HepG2 (cell line): ENCODE measurements around the gene RAB40A.

Source experiments
- GABPA ChIP-seq, 2 experiments: IDR thresholded peaks; 2 replicates each; pipeline ENCODE4 v1.6.1; 2011 to 2016; ENCODE audit warnings: low read depth in 2 of 2, low read length in 1 of 2, missing biosample characterization in 1 of 2, missing genetic modification characterization in 1 of 2
- MAX ChIP-seq: IDR thresholded peaks from 2 replicates; pipeline ENCODE4 v1.6.1; 2012; ENCODE audit warnings: inconsistent platforms
- MZF1 ChIP-seq: sonication (generic); formaldehyde crosslinking; IDR thresholded peaks from 2 replicates; pipeline ENCODE4 v1.8.1; 2023; ENCODE audit warnings: mild to moderate bottlenecking, missing genetic modification reagents, borderline replicate concordance
- POLR2A ChIP-seq, 2 experiments: IDR thresholded peaks; 2 replicates each; pipeline ENCODE4 v1.6.1; 2011; ENCODE audit warnings: low read depth in 2 of 2, low read length in 2 of 2, mild to moderate bottlenecking in 1 of 2, moderate library complexity in 1 of 2; ENCODE audit not compliant: insufficient read depth in 1 of 2
- SNRNP70 ChIP-seq: fragments of 200-400 bp; formaldehyde crosslinking; IDR thresholded peaks from 2 replicates; pipeline ENCODE4 v1.6.1; 2017; ENCODE audit warnings: mild to moderate bottlenecking, low read depth, low read length, moderate library complexity
- TFAP4 ChIP-seq: sonication (generic); IDR thresholded peaks from 2 replicates; pipeline ENCODE4 v1.6.1; 2016; ENCODE audit warnings: low read depth, borderline replicate concordance
- XRCC5 ChIP-seq: fragments of 200-400 bp; formaldehyde crosslinking; optimal IDR thresholded peaks from 2 replicates; pipeline ENCODE3; 2017; ENCODE audit warnings: mild to moderate bottlenecking, low read length
- ZNF274 ChIP-seq: sonication (generic); formaldehyde crosslinking; IDR thresholded peaks from 2 replicates; pipeline ENCODE4 v1.5.1; 2020; ENCODE audit warnings: mild to moderate bottlenecking, missing genetic modification reagents
- ZNF609 ChIP-seq: sonication (generic); formaldehyde crosslinking; IDR thresholded peaks from 2 replicates; pipeline ENCODE4 v1.4.0; 2020; ENCODE audit warnings: mild to moderate bottlenecking, missing genetic modification reagents, borderline replicate concordance
- TF ChIP-seq, protein P1 (sequence below): sonication (generic); formaldehyde crosslinking; IDR thresholded peaks from 2 replicates; pipeline ENCODE4 v1.5.0; 2020; ENCODE audit warnings: mild to moderate bottlenecking, missing genetic modification reagents, moderate library complexity

DNA sequence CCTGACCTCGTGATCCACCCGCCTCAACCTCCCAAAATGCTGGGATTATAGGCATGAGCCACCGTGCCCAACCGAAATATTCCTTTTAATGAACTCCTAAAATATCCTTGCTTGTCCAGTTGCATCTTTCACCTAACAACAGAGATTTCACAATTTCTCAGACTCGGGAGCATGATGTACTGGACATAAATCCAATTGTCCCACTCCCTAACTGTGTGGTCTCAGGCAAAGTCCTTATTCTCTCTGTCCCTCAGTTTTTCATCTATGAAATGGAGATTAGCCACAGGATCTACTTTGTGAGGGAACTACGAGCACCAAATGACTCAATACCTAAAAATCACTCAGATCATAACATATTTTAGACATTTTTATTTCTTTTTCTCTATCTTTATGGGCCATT is 9.3 kb downstream of the RAB40A start:
- no peak for TF ChIP-seq XRCC5
- TF ChIP-seq, protein P1, sequence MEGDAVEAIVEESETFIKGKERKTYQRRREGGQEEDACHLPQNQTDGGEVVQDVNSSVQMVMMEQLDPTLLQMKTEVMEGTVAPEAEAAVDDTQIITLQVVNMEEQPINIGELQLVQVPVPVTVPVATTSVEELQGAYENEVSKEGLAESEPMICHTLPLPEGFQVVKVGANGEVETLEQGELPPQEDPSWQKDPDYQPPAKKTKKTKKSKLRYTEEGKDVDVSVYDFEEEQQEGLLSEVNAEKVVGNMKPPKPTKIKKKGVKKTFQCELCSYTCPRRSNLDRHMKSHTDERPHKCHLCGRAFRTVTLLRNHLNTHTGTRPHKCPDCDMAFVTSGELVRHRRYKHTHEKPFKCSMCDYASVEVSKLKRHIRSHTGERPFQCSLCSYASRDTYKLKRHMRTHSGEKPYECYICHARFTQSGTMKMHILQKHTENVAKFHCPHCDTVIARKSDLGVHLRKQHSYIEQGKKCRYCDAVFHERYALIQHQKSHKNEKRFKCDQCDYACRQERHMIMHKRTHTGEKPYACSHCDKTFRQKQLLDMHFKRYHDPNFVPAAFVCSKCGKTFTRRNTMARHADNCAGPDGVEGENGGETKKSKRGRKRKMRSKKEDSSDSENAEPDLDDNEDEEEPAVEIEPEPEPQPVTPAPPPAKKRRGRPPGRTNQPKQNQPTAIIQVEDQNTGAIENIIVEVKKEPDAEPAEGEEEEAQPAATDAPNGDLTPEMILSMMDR (CRISPR knock-in tag), result no peak
- TF ChIP-seq MAX, result no peak
- no peak for TF ChIP-seq MZF1 (CRISPR knock-in tag)
- no peak for TF ChIP-seq TFAP4
- TF ChIP-seq POLR2A (IDR thresholded peaks at IDR 0.05; ENCODE audit: insufficient read depth in 1 of 2, low read depth in 2 of 2, low read length in 2 of 2), result no peak
- TF ChIP-seq SNRNP70, result no peak
- TF ChIP-seq ZNF609 (CRISPR knock-in tag), result no peak
- TF ChIP-seq GABPA (IDR thresholded peaks at IDR 0.05; ENCODE audit: low read depth, low read length), result no peak
- TF ChIP-seq GABPA (CRISPR knock-in tag; IDR thresholded peaks at IDR 0.05; ENCODE audit: low read depth), result no peak
- TF ChIP-seq ZNF274 (CRISPR knock-in tag), result no peak
